ENCODE measurements around the gene KCNH5. TPM values are rescaled to one million over a fixed set of nuclear protein-coding genes. Genes with fewer than 3 reads are reported as not detected.

The KCNH5 gene
- total RNA-seq, 1 donor from 2014 or later, result 0.44 TPM

GRCh38 chr14:62667421-62667914 lies 377.8 kb downstream of the KCNH5 start:
- no peak overlapping the region for H3K4me3 Mint-ChIP-seq
- no peak overlapping the region for H3K27ac Mint-ChIP-seq (ENCODE audit: unreplicated experiment)
- peaks cover 10% of the 10 kb centered on the region for H3K4me1 Mint-ChIP-seq
- no peaks in the 10 kb centered on the region for H3K9me3 Mint-ChIP-seq
- peaks cover 3% of the 10 kb centered on the region for H3K27me3 Mint-ChIP-seq (ENCODE audit: low read depth)
- no peak for DNase-seq (ENCODE audit: low read depth, low spot score)
- no peaks in the 10 kb centered on the region for H3K36me3 Mint-ChIP-seq (ENCODE audit: low read depth)
- TF ChIP-seq, protein P1, sequence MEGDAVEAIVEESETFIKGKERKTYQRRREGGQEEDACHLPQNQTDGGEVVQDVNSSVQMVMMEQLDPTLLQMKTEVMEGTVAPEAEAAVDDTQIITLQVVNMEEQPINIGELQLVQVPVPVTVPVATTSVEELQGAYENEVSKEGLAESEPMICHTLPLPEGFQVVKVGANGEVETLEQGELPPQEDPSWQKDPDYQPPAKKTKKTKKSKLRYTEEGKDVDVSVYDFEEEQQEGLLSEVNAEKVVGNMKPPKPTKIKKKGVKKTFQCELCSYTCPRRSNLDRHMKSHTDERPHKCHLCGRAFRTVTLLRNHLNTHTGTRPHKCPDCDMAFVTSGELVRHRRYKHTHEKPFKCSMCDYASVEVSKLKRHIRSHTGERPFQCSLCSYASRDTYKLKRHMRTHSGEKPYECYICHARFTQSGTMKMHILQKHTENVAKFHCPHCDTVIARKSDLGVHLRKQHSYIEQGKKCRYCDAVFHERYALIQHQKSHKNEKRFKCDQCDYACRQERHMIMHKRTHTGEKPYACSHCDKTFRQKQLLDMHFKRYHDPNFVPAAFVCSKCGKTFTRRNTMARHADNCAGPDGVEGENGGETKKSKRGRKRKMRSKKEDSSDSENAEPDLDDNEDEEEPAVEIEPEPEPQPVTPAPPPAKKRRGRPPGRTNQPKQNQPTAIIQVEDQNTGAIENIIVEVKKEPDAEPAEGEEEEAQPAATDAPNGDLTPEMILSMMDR (conservative IDR thresholded peaks at IDR 0.05), result peak; percentile 25

DNA sequence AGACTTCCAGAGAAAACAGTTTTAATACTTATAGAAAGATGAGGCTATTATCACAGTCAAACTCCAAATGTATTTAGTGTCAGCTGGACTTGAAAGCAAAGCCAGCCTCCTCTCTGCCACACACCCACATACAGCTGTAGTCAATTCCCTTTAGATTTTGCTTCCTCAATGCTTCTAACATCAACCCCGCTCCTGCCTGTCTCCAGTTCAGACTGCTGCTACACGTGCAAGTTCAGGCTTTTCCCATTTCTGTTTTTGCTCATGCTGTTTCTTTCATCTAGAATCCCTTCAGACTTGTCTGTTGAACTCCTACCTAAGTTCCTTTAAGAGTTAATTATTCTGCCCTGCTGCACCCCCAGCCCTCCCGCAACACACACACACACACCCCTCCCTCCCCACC lies 380.0 kb downstream of the KCNH5 start:
- H3K4me3 Mint-ChIP-seq, result no peak overlapping the region
- TF ChIP-seq, protein P1 (conservative IDR thresholded peaks at IDR 0.05), result no peak
- no peaks in the 10 kb centered on the region for H3K36me3 Mint-ChIP-seq (ENCODE audit: low read depth)
- no peak overlapping the region for H3K27ac Mint-ChIP-seq (ENCODE audit: unreplicated experiment)
- H3K4me1 Mint-ChIP-seq, result peaks cover 10% of the 10 kb centered on the region
- H3K9me3 Mint-ChIP-seq, result peaks cover 3% of the 10 kb centered on the region
- H3K27me3 Mint-ChIP-seq (ENCODE audit: low read depth), result peaks cover 6% of the 10 kb centered on the region
- no peak for DNase-seq (ENCODE audit: low read depth, low spot score)

DNA sequence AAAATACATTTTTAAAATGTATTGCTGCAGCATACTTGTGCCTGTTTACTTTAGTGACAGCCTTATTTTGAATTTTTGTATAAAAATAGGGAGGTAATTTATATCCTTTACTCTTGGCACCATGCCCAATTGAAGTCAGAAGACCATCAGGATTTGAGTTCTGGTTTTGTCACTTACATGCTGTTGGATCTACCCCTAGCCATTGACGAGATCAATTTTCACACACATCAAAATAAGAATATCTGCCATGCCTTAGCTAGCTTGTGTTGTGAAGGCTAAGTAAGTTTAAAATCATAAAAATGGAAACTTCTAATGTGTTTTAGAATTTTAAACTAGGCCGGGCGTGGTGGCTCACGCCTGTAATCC lies 381.8 kb downstream of the KCNH5 start:
- H3K36me3 Mint-ChIP-seq (ENCODE audit: low read depth), result no peaks in the 10 kb centered on the region
- H3K27ac Mint-ChIP-seq (ENCODE audit: unreplicated experiment), result no peak overlapping the region
- peaks cover 3% of the 10 kb centered on the region for H3K27me3 Mint-ChIP-seq (ENCODE audit: low read depth)
- DNase-seq (ENCODE audit: low read depth, low spot score), result no peak
- no peak overlapping the region for H3K4me3 Mint-ChIP-seq
- H3K4me1 Mint-ChIP-seq, result peaks cover 10% of the 10 kb centered on the region
- peaks cover 3% of the 10 kb centered on the region for H3K9me3 Mint-ChIP-seq
- TF ChIP-seq, protein P1 (conservative IDR thresholded peaks at IDR 0.05), result no peak

DNA sequence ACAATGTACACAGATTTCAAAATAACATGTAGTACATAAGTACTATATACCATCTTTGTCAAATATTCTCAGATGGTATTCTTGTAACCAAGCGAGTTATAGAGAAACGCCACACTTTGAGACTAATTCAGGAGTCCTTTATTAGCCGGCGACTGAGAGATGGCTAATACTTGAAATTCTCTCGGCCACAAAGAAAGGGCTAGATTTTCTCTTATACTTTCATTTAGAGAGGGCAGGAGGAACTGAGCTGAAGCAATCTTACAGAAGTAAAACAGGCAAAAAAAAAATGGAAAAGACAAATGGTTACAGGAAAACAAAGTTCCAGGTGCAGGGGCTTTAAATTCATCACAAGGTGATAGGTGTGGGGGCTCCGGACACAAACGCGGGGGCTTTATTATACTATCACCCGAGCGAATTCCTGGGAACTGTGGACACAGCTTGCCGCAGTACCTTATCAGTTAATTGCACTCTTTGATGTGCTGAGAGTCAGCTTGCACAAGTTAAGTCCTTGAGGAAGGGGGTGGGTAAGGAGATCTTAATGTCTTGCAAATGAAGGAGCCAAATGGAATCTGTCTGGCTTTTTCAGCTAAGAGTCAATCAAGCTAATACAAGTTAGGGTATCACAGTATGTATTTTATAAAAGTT lies 382.3 kb downstream of the KCNH5 start:
- TF ChIP-seq, protein P1 (conservative IDR thresholded peaks at IDR 0.05), result no peak
- Mint-ChIP-seq H3K27me3 (ENCODE audit: low read depth) (peaks cover 3% of the 10 kb centered on the region), H3K27ac (ENCODE audit: unreplicated experiment) (no peak overlapping the region), H3K9me3 (peaks cover 7% of the 10 kb centered on the region), H3K4me3 (no peak overlapping the region), H3K36me3 (ENCODE audit: low read depth) (no peaks in the 10 kb centered on the region), H3K4me1 (peaks cover 10% of the 10 kb centered on the region)
- no peak for DNase-seq (ENCODE audit: low read depth, low spot score)

DNA sequence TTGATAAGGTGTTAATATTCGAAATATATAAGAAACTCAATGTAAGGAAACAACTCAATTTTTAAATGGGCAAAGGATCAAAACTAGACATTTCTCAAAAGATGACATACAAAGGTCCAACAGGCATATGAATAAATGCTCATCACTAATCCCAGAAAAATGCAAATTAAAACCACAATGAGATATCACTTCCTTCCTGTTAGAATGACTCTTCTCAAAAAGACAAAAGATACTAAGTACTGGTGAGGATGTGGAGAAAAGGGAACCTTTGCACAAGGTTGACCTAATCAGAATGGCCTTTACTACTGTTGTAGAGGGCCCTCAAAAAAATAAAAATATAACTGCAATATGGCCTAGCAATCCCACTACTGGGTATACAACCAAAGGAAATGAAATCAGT lies 383.4 kb downstream of the KCNH5 start:
- no peak for DNase-seq (ENCODE audit: low read depth, low spot score)
- Mint-ChIP-seq H3K27me3 (ENCODE audit: low read depth) (peaks cover 3% of the 10 kb centered on the region), H3K36me3 (ENCODE audit: low read depth) (no peaks in the 10 kb centered on the region), H3K27ac (ENCODE audit: unreplicated experiment) (no peak overlapping the region), H3K4me3 (no peak overlapping the region), H3K4me1 (peaks cover 13% of the 10 kb centered on the region), H3K9me3 (peaks cover 8% of the 10 kb centered on the region)
- TF ChIP-seq, protein P1 (conservative IDR thresholded peaks at IDR 0.05), result no peak

Measured in neural crest cell (in vitro differentiated cells).